Myocyte (in vitro differentiated cells): ENCODE results near the gene COLEC11. TPM values are rescaled to one million over a fixed set of nuclear protein-coding genes. Genes with fewer than 3 reads are reported as not detected.
"Not testable (repeated sequence)": the region's sequence is repeated elsewhere in the genome, so short reads cannot be mapped to it uniquely, and the experiment has no call there.

Source experiments
- DNase-seq: peaks from one replicate; pipeline ENCODE4 v3.0.0-alpha.2; 2012; ENCODE audit warnings: low read depth
- polyA plus RNA-seq: library from polyadenylated mRNA; unstranded; fragments of >200 nt; gene quantifications from one replicate; pipeline ENCODE4 v1.2.1, GENCODE V29; 2012; ENCODE audit warnings: missing spikeins
- total RNA-seq: library from RNA; depleted of rRNA; stranded (reverse); fragments of >200 nt; gene quantifications from 2 replicates; pipeline ENCODE4 v1.2.3, GENCODE V29; 2014

COLEC11 gene
- not detected in 2 replicates for total RNA-seq
- polyA plus RNA-seq = 0.08 TPM

- DNase-seq = no peak
Observed at GRCh38 chr2:3594493-3595281, at the start of gene COLEC11. COLEC11 (plus strand) TSS chr2:3595112; CDS start chr2:3604341, 9,229 bp downstream.

- DNase-seq = no peak
Observed at GRCh38 chr2:3545788-3546478, 49.0 kb upstream of the COLEC11 start.

GRCh38 chr2:3547915-3548314 lies 47.0 kb upstream of the COLEC11 start:
- DNase-seq = no peak

- DNase-seq = no peak
Observed at GRCh38 chr2:3553946-3554345, 41.0 kb upstream of the COLEC11 start.

GRCh38 chr2:3557639-3558204 lies 37.2 kb upstream of the COLEC11 start:
- no peak for DNase-seq

- DNase-seq = peak; percentile 98
Observed at GRCh38 chr2:3558205-3559014, 36.5 kb upstream of the COLEC11 start, which contains the start of gene RNASEH1. RNASEH1 (minus strand) TSS chr2:3558333; CDS start chr2:3558260, 73 bp downstream.

- DNase-seq = no peak
Observed at GRCh38 chr2:3563521-3563976, 31.4 kb upstream of the COLEC11 start.

- no peak for DNase-seq
Observed at GRCh38 chr2:3565117-3565516, 29.8 kb upstream of the COLEC11 start.

- DNase-seq = no peak
Observed at GRCh38 chr2:3566806-3567205, 28.1 kb upstream of the COLEC11 start.

GRCh38 chr2:3569656-3570055 lies 25.3 kb upstream of the COLEC11 start:
- DNase-seq = not testable (repeated sequence)

GRCh38 chr2:3571284-3571683 lies 23.6 kb upstream of the COLEC11 start:
- no peak for DNase-seq

GRCh38 chr2:3572620-3573019 lies 22.3 kb upstream of the COLEC11 start:
- DNase-seq = no peak

- no peak for DNase-seq
Observed at GRCh38 chr2:3574155-3574554, 20.8 kb upstream of the COLEC11 start.

- peak; percentile 6 for DNase-seq
Observed at GRCh38 chr2:3575534-3576262, 19.2 kb upstream of the COLEC11 start.

- not testable (repeated sequence) for DNase-seq
Observed at GRCh38 chr2:3576263-3576630, 18.7 kb upstream of the COLEC11 start.

- DNase-seq = no peak
Observed at GRCh38 chr2:3578987-3579386, 15.9 kb upstream of the COLEC11 start.

GRCh38 chr2:3580449-3580848 lies 14.5 kb upstream of the COLEC11 start:
- DNase-seq = no peak

GRCh38 chr2:3581367-3582262 lies 13.3 kb upstream of the COLEC11 start:
- no peak for DNase-seq

- DNase-seq = no peak
Observed at GRCh38 chr2:3584076-3584475, 10.8 kb upstream of the COLEC11 start.
